ENCODE data around the gene SOX11.

Gene SOX11

DNA sequence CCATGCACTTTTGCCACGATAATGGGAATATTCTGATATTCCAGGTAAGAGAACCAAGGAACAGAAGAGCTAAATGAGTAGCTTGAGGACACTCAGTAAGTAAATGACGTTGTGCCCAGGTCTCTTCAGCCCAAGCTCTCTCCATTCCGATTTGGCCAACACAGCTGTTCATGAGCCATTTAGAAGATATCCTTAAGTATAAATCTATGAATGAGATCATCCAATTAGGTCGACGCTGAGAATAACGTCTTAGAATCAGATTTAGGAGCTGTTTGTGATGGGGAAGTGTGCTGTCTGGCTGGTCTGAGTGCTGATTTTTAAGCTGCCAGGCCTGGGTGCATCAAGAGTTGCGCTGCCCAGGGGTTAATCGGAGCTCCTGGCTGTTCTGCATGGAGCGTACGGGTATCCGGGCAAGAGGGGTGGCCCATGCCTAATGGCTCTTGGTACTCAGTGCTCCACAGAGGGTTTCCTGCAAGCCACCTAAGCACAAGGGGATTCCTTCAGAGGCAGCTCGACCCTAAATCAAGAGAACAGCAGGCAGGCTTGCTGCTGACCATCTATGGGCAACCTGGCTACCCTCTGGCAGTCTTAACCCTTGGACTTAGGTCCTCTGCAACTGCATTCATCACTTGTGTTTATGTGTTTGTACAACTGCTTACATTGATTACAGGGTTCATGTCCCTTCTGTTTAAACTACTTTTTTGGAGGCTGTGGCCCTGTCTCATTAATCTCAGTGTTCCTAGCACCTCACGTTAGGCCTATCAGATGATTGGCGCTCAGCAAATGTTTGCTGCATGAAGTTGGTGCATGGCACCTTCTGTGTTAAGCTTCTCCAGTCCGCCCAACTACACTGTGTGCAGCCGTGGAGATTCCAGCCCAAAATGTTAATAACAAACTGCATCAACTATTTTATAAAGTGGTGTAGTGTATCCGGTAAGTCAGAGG is 31.9 kb downstream of the SOX11 start:
- no peak for DNase-seq (ENCODE audit: low spot score)

DNA sequence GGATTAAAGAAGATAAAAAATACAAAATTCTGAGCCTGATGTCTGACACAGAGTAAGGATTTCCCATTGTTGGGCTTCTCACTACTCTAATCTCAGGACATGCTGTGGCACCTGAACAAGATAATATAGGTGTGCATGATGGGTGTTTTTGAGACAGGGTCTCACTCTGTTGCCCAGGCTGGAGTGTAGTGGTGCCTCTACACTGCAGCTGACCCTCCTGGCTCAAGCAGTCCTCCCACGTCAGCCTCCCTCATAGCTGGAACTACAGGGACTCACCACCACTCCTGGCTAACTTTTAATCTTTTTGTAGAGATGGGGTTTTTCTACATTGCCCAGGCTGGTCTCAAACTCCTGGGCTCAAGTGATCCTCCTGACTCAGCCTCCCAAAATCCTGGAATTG is 32.9 kb downstream of the SOX11 start:
- no peak for DNase-seq (ENCODE audit: low spot score)

DNA sequence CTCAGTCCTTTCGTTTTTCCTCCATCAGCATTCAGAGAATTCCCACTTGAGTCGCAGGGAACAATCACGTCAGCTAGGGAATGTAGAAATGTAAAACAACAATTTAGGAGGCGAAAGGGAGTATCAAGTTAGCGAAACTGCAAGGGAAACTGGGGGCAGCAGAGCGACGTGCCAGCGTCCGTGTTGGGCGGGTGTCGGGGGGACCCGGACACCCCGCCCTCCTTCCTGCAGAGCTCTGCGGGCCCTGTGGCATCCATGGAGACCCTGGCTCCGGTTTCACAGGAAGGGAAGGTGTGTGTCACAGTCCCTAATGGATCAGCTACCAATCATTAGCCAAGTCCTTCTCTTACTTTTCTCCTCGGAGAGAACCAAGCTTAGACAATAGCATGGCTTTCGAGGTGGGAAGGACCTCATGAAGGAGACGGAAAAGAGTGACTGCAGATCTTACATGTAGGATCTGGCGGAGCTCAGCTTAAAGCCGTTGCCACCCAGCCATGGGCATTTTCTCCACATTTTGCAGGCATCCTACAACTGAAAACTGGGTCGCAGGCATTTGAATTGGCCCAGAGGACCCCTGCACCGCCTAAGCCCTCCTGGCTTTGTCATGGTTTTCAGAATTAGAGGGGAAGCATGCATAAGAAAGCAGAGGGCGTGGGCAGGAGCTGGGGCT is 33.7 kb downstream of the SOX11 start:
- DNase-seq (ENCODE audit: low spot score): peak; percentile 89

DNA sequence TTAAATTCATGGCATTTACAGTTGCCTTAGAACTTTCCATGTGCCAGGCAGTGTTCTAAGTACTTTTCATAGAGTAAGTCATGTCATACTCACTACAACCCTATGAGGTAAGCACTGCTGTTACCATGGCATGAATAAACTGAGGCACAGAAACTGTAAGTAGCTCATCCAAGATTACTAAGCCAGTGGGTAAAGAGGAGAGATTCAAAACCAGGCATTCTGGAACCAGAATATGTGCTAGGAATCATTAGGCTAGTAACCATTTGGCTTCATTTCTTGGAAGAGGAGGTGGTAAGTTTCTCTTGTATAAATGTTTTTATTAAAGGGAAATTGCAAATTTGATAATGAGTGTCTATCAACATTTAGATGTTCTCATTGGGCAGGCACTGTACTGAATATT is 35.1 kb downstream of the SOX11 start:
- no peak for DNase-seq (ENCODE audit: low spot score)

DNA sequence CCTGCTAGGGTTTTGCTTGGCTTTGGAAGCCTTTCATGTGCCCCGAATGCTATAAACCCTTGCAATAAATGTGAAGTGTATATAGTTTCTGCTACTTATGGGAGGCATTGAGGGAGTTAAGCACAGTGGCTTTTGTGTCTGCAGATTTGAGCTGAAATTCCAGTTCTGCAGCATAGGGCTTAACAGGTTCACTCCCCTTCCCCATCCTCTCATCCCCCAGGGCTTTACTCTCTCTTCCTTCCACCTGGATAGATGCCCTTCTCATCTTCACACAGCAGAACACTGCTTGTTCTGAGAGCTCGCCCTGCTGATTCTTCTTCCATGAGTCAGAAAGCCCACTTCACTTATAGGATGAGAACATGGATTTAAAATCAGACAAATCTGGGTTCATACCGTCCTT is 37.2 kb downstream of the SOX11 start:
- no peak for DNase-seq (ENCODE audit: low spot score)

DNA sequence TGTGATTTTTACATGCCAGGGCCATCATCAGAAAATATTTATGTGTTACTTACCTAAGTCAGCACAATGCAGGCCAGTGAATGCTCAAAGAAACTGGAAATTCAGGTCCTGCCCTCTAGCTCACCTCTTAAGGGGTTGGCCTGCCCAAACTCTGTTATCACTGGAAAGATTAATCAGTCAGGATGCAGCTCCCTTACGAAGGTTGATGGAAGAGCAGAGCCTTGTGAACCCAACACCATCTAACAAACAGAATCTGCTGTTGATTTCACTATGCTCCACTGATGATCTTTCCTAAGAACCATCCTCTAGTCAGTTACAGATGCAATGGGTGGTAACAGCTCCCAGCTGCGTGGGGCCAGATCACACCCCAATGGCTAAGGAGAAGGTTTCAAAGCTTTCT is 38.2 kb downstream of the SOX11 start:
- DNase-seq (ENCODE audit: low spot score): no peak

DNA sequence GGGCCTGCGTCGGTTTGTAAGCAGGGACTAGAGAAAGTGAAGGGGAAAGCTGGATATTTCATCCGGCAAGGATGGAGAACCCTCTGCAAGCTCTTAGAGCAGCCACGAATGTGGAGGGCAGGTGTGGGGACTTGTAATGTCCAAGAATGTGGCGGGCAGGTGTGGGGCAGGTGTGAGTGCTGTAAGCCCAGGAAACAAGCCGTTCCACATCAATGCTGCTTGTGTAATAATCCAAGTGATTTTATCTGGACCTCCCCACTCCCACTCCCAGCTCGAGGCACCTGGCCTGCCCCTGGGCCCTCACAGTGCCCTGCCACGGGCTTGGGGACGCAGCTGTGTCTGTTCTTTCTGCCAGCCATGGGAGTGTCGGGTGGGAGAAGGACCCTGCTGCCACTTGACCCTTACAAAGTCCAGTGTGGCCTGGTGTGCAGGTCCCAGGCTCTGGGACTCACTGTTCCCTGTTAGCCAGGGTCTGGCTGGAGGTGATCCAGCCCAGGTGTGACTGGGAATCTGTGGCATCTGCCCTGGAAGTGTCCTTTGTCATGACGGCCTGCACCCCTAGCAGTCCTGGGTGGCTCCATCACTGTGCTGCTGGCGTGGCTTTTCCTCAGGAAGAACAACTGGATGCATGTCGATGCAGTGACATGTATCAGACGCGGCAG is 42.8 kb downstream of the SOX11 start:
- peak; percentile 34 for DNase-seq (ENCODE audit: low spot score)

DNA sequence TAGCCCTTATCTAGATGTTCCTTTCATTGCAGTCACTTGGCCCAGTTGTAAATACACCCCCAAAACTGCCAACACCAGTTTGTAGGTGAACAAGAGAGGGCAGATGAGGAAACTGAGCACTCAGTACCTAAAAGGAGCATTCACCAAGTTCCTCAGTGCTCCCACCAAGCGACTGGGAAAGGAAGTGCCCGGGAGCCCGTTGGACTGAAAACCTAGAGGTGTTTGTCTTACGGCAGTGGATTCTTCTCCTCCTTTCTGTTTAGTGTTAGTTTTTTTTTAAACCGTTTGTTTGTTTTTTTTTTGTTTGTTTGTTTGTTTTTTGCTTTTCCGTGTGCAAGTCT is 43.3 kb downstream of the SOX11 start:
- no peak for DNase-seq (ENCODE audit: low spot score)

DNA sequence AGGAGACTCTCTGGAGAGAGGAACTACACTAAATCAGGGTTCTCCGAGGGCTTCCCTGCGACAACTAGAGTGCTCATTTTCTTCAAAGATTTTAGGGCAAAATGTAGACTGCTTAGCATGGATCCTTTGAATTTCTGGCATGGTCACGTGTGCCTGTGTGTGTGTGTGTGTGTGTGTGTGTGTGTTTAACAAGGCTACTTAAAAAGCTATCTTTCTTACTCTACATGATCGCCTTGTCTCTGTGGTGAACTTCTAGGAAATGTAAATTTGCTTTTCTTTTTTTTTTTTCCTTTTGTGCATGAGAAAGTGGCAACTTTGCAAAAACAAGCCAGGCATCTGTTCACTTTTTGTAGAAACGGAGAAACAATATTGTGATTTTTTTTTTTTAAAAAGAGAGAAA is 43.9 kb downstream of the SOX11 start:
- DNase-seq (ENCODE audit: low spot score): no peak

DNA sequence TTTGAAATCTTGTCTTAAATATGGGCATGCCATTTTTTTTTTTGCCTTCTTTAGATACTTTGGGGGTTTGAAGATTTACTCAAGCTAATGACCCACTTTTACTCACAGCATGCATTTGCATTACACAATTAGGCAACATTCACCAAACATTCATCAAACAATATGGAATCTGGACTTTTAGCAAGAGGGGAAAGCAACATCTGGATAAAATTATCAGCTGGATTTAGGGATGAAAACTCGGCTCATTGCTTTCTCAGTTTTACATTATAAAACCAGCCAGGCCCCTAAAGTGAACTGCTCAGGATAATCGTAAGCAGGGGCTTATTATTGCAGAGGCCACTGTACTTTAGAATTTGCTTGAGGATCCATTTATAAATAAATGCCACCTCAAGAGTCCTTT is 44.7 kb downstream of the SOX11 start:
- no peak for DNase-seq (ENCODE audit: low spot score)

DNA sequence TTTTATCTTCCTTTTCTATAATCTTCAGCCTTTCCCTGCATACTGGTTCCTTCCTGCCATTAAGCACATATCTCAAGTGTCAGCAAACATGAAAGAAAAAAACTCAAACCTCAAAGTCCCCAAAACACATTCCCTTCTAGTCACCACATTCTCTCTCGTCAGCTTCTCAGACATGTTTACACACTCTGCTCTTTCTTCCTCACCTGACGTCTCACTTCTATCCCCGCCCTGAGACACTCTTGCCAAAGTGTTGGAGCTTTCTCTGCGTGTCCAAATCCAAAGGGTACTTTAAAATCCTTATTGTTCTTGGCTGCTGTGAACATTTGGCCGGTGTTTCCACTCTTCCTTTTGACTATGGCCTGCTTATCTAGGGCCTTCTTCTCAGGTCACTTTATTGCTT is 47.9 kb downstream of the SOX11 start:
- no peak for DNase-seq (ENCODE audit: low spot score)

DNA sequence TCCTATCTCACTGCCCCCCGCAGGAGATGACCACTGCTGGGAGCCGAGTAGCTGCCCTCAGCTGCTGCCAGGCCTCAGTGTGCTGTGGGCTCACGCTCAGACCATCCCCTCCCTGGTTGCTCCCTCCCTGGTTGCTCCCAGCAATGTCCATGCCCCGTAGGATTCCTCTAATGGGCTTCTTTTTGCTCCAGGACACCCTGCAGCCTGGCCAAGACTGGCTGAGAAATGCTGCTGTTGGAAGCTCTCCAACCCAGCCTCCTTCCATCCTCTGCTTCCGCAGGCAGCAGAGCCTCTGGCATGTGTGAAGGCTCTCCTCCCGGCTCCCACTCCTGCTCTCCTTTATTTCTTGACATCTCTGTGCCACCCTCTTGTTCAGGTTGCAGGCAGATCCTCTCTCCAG is 48.6 kb downstream of the SOX11 start:
- no peak for DNase-seq (ENCODE audit: low spot score)

DNA sequence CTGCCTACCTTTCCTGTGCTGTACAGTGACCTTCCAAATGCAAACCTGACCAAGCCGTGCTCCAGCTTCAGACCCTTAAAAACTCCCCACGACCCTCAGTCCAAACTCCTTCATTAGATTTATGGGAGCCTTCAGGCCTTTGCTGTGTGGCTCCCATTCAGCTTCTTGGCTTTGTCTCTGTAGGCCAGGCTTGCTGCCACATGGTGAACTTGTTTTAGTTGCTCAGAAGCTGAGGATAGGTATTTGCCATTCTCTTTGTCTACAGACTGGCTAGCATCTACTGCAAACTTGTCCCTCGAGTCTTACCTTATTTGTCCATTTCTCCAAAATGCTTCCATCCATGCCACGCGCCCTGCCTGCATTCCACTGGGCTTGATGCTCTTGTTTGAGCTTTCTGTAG is 49.1 kb downstream of the SOX11 start:
- DNase-seq (ENCODE audit: low spot score): no peak

DNA sequence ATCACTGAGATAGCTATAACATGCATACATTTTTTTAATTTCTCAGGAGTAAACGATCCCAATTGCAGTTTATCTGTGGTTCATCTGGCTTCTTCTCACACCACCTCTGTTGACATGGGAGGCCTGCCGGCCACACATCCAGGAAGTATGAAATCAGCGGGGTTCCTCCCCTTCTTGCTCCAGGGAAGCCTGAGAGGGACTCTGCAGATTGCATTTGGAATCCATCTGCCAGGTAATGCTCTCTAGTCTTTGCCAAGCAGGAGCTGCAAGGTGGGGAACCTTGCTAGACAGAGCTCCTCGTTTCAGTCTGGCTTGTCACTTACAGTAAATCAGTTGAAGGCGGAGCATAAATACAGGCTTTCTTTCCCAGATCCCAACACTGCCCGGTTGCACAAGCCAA is 49.9 kb downstream of the SOX11 start:
- no peak for DNase-seq (ENCODE audit: low spot score)

DNA sequence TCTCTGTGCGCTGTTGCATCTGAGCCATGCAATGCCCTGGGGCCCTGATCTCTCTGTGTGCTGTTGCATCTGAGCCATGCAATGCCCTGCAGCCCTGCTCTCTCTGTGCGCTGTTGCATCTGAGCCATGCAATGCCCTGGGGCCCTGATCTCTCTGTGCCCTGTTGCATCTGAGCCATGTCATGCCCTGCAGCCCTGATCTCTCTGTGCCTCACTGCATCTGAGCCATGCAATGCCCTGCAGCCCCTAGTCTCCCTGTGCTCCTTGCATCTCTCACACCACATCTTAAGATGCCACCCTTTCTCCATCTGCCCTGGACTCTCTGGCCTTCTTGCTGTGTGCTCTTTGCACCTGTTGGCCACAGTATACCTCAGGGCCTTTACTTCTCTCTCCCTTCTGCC is 56.2 kb downstream of the SOX11 start:
- no peak for DNase-seq (ENCODE audit: low spot score)

DNA sequence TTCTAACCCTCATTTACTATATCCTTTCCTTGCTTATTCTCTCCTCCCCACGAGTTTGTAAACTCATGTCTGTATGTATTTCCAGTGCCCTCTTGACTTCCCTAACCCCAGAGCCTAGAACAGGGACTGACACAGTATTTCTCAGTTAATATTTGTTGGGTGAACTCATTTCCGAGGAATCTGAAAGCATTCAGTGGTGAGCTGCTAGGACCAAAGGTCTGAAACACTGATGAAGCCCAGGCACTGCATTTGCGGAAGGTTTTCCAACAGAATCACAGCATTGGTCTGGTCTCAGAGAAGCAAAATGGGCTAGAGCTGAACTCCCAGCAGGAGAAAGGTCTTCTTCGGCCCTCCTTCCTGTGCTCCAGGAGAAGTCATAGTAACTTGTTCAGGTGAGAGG is 56.8 kb downstream of the SOX11 start:
- no peak for DNase-seq (ENCODE audit: low spot score)

DNA sequence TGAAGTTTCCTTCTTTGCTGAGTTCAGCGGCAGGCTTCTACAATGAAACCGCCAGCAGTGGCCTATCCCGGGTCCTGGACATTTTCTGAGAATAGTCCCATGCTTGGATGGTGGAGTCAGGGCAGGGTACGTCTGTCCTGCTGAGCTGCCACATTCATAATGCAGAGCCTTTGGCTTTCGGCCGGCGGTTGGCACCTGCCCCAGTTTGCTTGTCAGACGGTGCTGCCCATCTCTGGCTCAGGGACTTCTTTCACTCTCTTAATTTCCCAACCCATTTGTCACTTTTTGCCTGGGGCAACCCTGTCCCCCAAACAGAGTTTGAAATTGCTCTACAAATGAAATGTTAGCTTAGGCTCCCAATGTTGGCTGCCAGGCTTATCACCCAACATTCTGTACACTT is 57.2 kb downstream of the SOX11 start:
- no peak for DNase-seq (ENCODE audit: low spot score)

Measured in ecto neural progenitor cell (in vitro differentiated cells).